ENCODE data around the gene SLC22A6.

Gene SLC22A6

GRCh38 chr11:62959422-62959980, 25.3 kb downstream of the SLC22A6 start:
- no peak for TF ChIP-seq CTCF (IDR thresholded peaks at IDR 0.05; ENCODE audit: insufficient read depth, low read length)
- no peak for TF ChIP-seq POLR2AphosphoS5 (IDR thresholded peaks at IDR 0.05; ENCODE audit: low read depth)
- no peak for TF ChIP-seq REST (IDR thresholded peaks at IDR 0.05; ENCODE audit: insufficient replicate concordance, low read depth)
- TF ChIP-seq SPI1 (IDR thresholded peaks at IDR 0.05; ENCODE audit: borderline replicate concordance, low read depth) = no peak
- TF ChIP-seq GABPA (IDR thresholded peaks at IDR 0.05; ENCODE audit: low read depth) = no peak
- no peak overlapping the region for H3K4me3 ChIP-seq (replicated peaks; ENCODE audit: insufficient read depth, low read length)
- no peak for DNase-seq (ENCODE audit: low read depth in 1 of 2, low spot score in 1 of 2)
- H3K27me3 ChIP-seq (ENCODE audit: insufficient read depth, poor library complexity, severe bottlenecking) = no peaks in the 10 kb centered on the region
- H3K27ac ChIP-seq (replicated peaks) = no peak overlapping the region

GRCh38 chr11:62958547-62959421, 26.0 kb downstream of the SLC22A6 start:
- no peak for DNase-seq (ENCODE audit: low read depth in 1 of 2, low spot score in 1 of 2)
- H3K4me3 ChIP-seq (replicated peaks; ENCODE audit: insufficient read depth, low read length) = no peak overlapping the region

More at GRCh38 chr11:62958547-62959421, 26.0 kb downstream of the SLC22A6 start:
- no peaks in the 10 kb centered on the region for H3K27me3 ChIP-seq (ENCODE audit: insufficient read depth, poor library complexity, severe bottlenecking)
- TF ChIP-seq GABPA (IDR thresholded peaks at IDR 0.05; ENCODE audit: low read depth) (no peak), SPI1 (IDR thresholded peaks at IDR 0.05; ENCODE audit: borderline replicate concordance, low read depth) (no peak), CTCF (IDR thresholded peaks at IDR 0.05; ENCODE audit: insufficient read depth, low read length) (no peak), POLR2AphosphoS5 (IDR thresholded peaks at IDR 0.05; ENCODE audit: low read depth) (no peak), REST (IDR thresholded peaks at IDR 0.05; ENCODE audit: insufficient replicate concordance, low read depth) (no peak)
- no peak overlapping the region for H3K27ac ChIP-seq (replicated peaks)

Data from HL-60 (cell line).